Neural crest cell (in vitro differentiated cells): ENCODE results near the gene CCDC159. TPM values are rescaled to one million over a fixed set of nuclear protein-coding genes. Genes with fewer than 3 reads are reported as not detected.
"Not testable (repeated sequence)": the region's sequence is repeated elsewhere in the genome, so short reads cannot be mapped to it uniquely, and the experiment has no call there.

ENCODE experiments used
- DNase-seq: peaks from one replicate; pipeline ENCODE4 v3.0.0; 2021; ENCODE audit warnings: low read depth, mixed read lengths, low spot score
- H3K27ac Mint-ChIP-seq: one replicate; pipeline ENCODE4 v1.8.0; 2021; ENCODE audit warnings: mild to moderate bottlenecking, mixed read lengths; ENCODE audit not compliant: unreplicated experiment
- H3K27me3 Mint-ChIP-seq: 2 replicates; pipeline ENCODE4 v1.8.0; 2021; ENCODE audit warnings: low read depth, mild to moderate bottlenecking, mixed read lengths
- H3K36me3 Mint-ChIP-seq: 2 replicates; pipeline ENCODE4 v1.8.0; 2021; ENCODE audit warnings: low read depth, mild to moderate bottlenecking, mixed read lengths
- H3K4me1 Mint-ChIP-seq: 2 replicates; pipeline ENCODE4 v1.8.0; 2021; ENCODE audit warnings: mixed read lengths
- H3K4me3 Mint-ChIP-seq: one replicate; pipeline ENCODE4 v1.8.0; 2021; ENCODE audit warnings: mild to moderate bottlenecking, mixed read lengths
- H3K9me3 Mint-ChIP-seq: 2 replicates; pipeline ENCODE4 v1.8.0; 2021; ENCODE audit warnings: mixed read lengths
- CTCF ChIP-seq: fragments of 200-600 bp; sonication (generic); conservative IDR thresholded peaks from 2 replicates; pipeline ENCODE4 v1.5.0; 2021; ENCODE audit warnings: antibody characterized with exemption, mild to moderate bottlenecking
- long read RNA-seq: library from polyadenylated mRNA; unstranded; transcript quantifications from one replicate; pipeline ENCODE4 v2.0.0, GENCODE V29; 2020
- total RNA-seq: library from RNA; stranded (reverse); gene quantifications from 2 replicates; pipeline ENCODE4 v1.2.1, GENCODE V29; 2021

The CCDC159 gene, protein sequence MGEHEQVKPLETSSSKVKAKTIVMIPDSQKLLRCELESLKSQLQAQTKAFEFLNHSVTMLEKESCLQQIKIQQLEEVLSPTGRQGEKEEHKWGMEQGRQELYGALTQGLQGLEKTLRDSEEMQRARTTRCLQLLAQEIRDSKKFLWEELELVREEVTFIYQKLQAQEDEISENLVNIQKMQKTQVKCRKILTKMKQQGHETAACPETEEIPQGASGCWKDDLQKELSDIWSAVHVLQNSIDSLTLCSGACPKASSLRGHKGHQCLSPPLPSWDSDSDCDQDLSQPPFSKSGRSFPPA
- total RNA-seq, result 7.0 and 10.3 TPM in 2 replicates
- long read RNA-seq, partial matches to known transcripts, result 1 of 2 reads
- long read RNA-seq, other reads (novel, unspliced or antisense), result 1 of 2 reads

GRCh38 chr19:11346104-11346940 is at the start of gene CCDC159, which contains the start of gene TMEM205:
TSS of gene CCDC159 (plus strand) at chr19:11346519. CDS start at chr19:11346607, 88 bp downstream.
TSS of gene TMEM205 (minus strand) at chr19:11346268. CDS start at chr19:11345619, 649 bp downstream.
- no peak for TF ChIP-seq CTCF
- DNase-seq, result peak; percentile 94
- peak within 1 kb of the TSS; percentile 95 for H3K27ac Mint-ChIP-seq
- H3K4me3 Mint-ChIP-seq, result peak within 1 kb of the TSS; percentile 96
- peaks cover 24% of the 10 kb centered on the region for H3K4me1 Mint-ChIP-seq
- peaks cover 3% of the 10 kb centered on the region for H3K9me3 Mint-ChIP-seq
- no peaks in the 10 kb centered on the region for H3K27me3 Mint-ChIP-seq
- H3K36me3 Mint-ChIP-seq, result no peaks in the 10 kb centered on the region

- H3K36me3 Mint-ChIP-seq, result no peaks in the 10 kb centered on the region
- H3K4me3 Mint-ChIP-seq, result no peak overlapping the region
- H3K27ac Mint-ChIP-seq, result no peak overlapping the region
- no peak for TF ChIP-seq CTCF
- no peaks in the 10 kb centered on the region for H3K27me3 Mint-ChIP-seq
- no peak for DNase-seq
- no peaks in the 10 kb centered on the region for H3K4me1 Mint-ChIP-seq
- no peaks in the 10 kb centered on the region for H3K9me3 Mint-ChIP-seq
These were observed 46.1 kb upstream of the CCDC159 start for GRCh38 chr19:11299946-11300810.

- no peak overlapping the region for H3K4me3 Mint-ChIP-seq
- no peaks in the 10 kb centered on the region for H3K9me3 Mint-ChIP-seq
- no peak overlapping the region for H3K27ac Mint-ChIP-seq
- no peaks in the 10 kb centered on the region for H3K36me3 Mint-ChIP-seq
- no peaks in the 10 kb centered on the region for H3K4me1 Mint-ChIP-seq
- no peak for DNase-seq
- no peak for TF ChIP-seq CTCF
- H3K27me3 Mint-ChIP-seq, result no peaks in the 10 kb centered on the region
These were observed 45.6 kb upstream of the CCDC159 start for GRCh38 chr19:11300811-11301120.

DNA sequence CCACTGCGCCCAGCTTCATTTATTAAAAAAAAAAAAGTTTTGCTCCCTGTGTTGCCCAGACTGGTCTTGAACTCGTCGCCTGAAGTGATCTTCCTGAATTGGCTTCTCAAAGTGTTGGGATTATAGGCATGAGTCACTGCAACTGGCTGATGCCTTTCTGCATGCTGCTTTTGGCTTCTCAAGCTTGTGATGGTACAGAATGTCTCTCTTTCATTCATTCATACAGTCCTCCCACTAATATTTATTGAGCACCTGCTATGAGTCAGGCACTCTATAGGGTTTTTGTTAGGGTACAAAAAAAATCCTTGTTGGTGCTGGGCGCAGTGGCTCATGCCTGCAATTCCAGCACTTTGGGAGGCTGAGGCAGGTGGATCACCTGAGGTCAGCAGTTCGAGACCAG is 41.4 kb upstream of the CCDC159 start:
- no peak overlapping the region for H3K27ac Mint-ChIP-seq
- no peak for DNase-seq
- no peaks in the 10 kb centered on the region for H3K36me3 Mint-ChIP-seq
- no peaks in the 10 kb centered on the region for H3K9me3 Mint-ChIP-seq
- TF ChIP-seq CTCF, result no peak
- H3K4me3 Mint-ChIP-seq, result no peak overlapping the region
- H3K27me3 Mint-ChIP-seq, result no peaks in the 10 kb centered on the region
- no peaks in the 10 kb centered on the region for H3K4me1 Mint-ChIP-seq

DNA sequence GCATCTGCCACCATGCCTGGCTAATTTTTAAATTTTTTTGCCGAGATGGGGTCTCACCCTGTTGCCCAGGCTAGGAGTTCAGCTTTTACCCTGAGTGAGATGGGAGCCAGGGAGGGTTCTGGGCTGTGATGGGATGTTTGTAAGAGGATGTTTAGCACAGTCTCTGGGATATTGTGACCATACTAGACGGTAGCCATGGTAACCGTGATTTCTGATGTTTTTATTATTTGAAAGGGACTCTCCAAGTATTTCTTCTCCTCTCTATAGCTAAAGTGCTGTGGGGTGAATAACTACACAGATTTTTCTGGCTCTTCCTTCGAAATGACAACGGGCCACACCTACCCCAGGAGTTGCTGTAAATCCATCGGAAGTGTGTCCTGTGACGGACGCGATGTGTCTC is 40.0 kb upstream of the CCDC159 start:
- no peaks in the 10 kb centered on the region for H3K4me1 Mint-ChIP-seq
- no peak for TF ChIP-seq CTCF
- DNase-seq, result no peak
- H3K36me3 Mint-ChIP-seq, result no peaks in the 10 kb centered on the region
- H3K27me3 Mint-ChIP-seq, result no peaks in the 10 kb centered on the region
- no peak overlapping the region for H3K4me3 Mint-ChIP-seq
- H3K27ac Mint-ChIP-seq, result no peak overlapping the region
- H3K9me3 Mint-ChIP-seq, result no peaks in the 10 kb centered on the region

- H3K27ac Mint-ChIP-seq, H3K36me3 Mint-ChIP-seq, H3K4me1 Mint-ChIP-seq, H3K9me3 Mint-ChIP-seq, DNase-seq, H3K27me3 Mint-ChIP-seq, H3K4me3 Mint-ChIP-seq: not testable (repeated sequence)
These were observed 25.9 kb upstream of the CCDC159 start for GRCh38 chr19:11320278-11320995.
